HG02852 (cell line): ENCODE results near the gene ZNF181.

Experiments used
- ATAC-seq: cut with Tn5 transposase; IDR thresholded peaks from one replicate; pipeline ENCODE4 v1.9.1; 2021; ENCODE audit warnings: mild to moderate bottlenecking, moderate library complexity; ENCODE audit not compliant: unreplicated experiment

ZNF181 gene

DNA sequence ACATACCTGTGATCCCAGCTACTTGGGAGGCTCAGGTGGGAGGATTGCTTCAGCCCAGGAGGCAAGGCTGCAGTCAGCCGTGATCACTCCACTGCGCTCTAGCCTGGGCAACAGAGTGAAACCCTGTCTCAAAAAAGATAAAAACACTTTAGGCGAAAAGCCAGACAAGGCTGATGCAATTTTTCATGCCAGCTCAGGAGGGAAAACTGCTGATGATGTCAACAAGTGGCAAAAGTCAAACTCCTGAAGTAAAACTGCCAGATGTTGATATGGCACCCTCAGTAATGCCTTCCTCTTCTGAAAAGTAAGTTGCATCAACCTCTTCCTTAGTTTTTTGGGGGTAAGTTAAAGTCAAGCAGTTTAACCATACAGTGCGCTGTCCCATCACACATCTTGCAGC is 23.4 kb downstream of the ZNF181 start:
- ATAC-seq: no peak

DNA sequence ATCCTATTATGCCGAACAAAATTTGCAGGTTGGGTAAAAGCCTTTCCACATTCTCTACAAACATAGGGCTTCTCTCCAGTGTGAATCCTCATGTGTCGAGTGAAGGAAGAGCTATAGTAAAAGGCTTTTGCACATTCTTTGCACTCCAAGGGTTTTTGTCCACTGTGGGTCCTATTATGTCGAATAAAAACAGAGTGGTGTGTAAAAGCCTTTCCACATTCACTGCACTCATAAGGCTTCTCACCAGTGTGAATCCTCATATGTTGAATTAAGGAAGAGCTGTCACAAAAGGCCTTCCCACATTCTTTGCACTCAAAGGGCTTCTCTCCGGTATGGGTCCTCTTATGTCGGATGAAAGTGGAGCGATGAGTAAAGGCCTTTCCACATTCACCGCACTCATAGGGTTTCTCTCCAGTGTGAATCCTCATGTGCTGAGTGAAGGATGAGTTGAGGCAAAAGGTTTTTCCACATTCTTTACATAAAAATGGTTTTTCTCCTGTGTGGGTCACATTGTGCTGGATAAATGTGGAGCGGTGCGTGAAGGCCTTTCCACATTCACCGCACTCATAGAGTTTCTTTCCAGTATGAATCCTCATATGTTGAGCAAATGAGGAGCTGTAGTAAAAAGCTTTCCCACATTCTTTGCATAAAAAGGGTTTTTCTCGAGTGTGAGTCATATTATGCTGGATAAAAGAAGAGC is 25.3 kb downstream of the ZNF181 start:
- no peak for ATAC-seq

DNA sequence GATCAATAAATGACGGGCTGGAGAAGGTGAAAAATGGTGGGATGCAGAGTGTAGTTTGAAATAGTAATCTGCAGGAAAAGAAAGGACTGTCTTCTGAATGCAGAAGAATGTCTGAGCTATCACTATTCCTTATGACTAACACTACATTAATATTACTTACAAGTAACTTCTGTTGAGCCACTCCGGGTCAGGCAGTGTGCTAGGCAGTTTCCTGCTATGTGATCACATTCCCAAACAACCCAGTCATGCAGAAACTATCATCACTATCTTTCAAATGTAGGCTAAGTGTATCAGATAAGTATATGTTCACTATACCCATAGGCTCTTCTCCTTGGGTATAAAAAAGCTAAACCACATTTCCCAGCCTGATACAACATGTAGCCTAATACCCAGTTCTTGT is 32.3 kb downstream of the ZNF181 start:
- ATAC-seq: no peak

DNA sequence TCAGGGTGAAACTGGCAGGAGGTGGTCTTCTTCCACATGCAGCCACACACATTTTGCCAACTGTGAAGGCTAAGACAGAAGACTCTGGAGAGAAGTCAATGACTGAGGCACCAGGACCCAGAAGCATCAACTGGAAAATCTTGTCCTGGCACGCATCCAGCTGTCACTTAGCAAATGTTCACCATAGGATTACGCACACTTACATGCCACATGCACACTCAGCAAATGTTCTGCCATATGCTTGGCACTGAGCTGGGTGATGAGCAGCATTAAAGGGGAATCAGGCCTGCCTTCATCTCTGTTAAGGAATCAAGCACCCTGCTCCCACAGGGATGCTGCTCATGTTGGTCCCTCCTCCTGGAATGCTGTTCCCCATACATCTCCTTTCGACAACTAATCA is 33.9 kb downstream of the ZNF181 start:
- ATAC-seq: no peak

DNA sequence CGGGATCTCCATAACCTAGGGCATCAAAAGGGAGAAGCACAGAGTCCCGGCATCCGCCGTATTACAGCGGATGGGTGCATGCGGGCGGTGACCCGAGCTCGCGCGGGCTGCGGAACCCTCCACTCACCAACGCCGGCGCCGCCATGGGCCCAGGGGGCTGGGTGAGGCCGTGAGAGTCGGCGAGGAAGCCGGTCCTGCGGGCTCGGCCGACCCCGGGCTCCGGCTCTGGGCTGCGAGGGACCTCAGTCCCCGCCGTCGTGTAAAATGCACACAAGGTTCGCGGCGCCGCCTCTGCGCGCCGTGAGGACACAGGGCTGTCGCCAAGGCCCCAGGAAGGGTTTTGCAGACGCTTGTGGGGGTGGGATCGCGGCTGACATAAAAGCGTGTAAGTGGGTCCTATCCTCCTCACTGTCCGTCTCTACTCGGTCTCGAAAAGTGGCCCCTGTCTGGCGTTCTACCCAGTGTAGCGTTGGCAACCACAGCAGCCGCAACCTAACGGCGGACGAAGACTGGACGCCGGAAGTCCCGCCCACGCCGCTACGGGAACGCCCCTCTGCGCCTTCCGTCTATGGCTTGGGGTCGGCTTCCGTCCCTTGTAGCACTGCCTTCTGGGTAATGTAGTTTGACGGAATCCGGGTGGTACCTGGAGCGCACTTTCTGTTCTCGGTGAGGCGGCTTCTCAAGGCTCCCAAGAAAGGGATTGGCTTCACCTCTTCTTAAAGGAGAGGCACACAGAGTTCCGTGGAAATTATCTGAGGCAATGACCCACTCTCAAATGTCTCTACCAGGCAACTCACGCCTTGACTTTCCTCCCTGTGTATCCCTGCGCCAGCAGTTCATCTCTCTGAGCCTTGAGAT is 38.9 kb downstream of the ZNF181 start, which contains the start of gene ZNF599:
Gene ZNF599, minus strand, starts transcription at position 519 of the 858 bp plus-strand sequence. Its CDS starts 374 bp downstream, at position 145.
- ATAC-seq: peak; percentile 93

DNA sequence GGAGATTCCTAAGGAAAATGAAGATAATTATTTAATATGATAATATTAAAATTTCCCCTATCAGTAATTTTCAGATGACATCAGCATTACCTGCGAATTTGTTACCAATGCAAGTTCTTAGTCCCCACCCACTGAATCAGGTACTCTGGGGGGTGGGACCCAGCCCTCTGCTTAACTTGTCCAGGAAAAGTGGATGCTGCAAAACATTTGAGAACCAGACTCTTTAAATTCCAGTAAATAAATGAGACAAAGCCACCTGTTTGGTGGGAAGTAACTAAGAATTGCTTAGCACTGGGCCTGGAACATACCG is 39.5 kb downstream of the ZNF181 start:
- ATAC-seq: no peak

DNA sequence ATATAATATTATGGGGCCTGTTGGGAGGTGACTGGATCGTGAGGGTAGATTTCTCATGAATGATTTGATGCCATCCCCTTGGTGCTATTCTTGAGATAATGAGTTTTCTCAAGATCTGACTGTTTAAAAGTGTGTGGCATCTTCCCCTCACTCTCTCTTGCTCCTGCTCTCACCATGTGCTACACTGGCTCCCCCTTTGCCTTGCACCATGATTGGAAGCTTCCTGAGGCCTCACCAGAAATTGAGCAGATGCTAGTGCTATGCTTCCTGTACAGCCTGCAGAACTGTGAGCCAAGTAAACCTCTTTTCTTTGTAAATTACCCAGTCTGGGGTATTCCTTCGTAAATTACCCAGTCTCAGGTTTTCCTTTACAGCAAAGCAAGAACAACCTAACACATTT is 40.8 kb downstream of the ZNF181 start:
- ATAC-seq: no peak

DNA sequence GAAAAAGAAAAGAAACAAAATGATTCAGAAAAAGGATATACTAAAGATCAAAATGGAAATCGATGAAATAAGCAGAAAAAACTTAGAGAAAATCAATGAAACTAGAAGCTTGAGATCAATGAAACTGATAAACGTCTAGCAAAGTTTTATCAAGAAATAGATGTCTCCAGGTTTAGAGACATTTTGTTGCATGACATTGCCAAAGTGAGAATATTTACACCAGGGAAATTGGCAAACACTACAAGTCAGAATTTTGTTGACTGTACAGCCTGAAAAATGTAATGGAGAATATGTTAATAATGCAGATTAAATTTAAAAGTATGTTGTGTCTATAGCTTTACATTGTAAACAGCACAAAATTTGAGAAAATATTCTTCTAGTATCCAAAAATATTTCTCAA is 44.3 kb downstream of the ZNF181 start:
- ATAC-seq: no peak

DNA sequence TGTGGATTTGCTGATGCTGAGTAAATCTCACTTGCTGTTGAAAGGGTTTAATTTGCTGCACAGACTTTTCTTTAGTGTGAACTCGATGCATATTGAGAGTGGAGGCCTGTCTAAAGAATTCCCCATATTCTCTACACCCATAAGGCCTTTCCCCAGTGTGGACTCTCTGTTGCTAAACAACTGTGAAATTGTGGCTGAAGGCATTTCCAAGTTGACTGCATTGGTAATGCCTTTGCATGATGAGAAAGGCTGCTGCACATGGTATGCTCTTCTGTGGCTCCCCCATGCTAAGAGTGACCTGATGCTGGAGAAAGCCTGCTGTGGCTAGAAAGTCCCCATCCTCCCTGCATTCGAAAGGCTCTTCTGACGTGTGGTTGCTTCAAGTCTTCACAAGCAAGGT is 45.6 kb downstream of the ZNF181 start:
- ATAC-seq: no peak

DNA sequence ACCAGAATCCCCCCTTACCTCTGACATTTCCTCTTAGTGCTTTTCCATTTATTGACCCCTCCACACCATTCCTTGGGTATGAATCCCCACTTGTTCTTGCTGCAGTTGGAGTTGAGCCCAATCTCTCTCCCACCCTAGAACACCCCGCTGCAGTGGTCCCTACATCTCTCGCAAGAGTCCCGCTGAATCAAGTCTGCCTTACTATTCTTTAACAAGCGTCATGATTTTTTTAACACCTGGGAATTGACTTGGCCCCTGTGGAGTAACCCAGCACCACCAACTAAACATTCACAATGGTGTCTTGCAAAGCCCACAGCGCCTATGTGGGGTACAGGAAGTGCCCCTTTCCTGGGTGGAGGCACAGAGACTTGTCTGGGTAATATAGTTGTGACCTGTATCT is 52.2 kb downstream of the ZNF181 start:
- no peak for ATAC-seq

DNA sequence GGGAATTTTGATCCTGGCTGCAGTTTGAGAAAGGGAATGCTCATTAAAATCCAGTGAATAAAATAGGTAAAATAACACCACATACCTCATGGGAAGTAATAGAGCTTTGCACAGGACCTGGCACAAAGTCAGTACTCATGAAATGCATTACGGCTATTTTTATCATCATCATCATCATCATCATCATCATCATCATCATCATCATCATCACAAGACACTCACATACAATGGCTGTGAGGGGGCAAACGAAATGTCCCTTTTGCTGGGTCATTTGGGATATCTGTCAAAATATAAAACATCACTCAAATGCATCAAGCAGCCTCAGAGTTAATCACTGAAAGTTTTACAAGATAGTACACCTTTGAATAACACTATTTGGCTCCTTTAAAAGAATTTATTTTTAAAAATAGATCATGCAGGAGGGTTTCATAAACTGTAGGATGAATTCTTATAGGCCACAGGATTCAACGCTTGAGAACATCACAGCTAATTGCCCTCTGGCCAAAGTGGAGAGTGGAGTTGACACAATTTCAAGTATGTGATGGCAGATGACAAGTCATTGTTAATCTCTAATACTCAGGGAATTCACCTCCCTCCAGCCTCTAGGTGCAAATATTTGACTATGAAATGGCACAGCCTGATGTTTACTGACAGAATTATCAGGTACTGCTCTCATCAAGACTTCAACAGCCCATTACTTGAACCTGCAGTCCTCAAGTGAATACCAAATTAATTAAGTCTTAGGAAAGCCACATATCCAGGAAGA is 53.2 kb downstream of the ZNF181 start:
- no peak for ATAC-seq

DNA sequence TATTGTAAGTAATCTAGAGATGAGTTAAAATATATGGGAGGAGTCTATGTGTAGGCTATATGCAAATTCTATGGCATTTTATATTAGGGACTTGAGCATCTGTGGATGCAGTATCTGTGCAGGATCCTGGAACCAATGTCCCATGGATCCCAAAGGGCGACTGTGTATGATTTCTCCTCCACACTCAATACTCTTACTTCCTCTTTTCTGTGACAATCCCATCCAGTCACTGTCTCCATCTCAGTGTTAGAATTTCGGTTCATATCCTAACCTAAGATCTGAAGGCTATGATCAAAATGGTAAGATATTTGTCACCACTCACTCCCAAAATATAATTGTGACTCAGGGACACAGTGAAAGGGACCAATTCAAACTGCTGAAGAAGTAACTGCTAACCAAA is 54.0 kb downstream of the ZNF181 start:
- no peak for ATAC-seq

DNA sequence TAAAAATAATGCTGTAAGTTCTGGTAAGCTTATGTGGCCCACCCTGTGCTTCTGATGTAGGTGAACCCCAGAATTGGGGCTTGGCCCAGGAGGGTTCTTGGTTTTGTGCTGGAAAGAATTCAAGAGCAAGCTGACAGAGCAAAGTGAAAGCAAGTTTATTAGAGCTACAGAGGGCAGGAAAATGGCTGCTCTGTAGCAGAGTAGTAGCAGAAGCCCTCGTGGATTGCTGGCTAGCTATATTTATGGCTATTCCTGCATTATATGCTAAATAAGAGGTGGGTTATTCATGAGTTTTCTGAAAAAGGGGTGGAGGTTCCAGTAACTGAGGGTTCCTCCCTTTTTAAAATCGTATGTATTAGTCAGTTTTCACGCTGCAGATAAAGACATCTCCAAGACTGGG is 59.5 kb downstream of the ZNF181 start:
- no peak for ATAC-seq

DNA sequence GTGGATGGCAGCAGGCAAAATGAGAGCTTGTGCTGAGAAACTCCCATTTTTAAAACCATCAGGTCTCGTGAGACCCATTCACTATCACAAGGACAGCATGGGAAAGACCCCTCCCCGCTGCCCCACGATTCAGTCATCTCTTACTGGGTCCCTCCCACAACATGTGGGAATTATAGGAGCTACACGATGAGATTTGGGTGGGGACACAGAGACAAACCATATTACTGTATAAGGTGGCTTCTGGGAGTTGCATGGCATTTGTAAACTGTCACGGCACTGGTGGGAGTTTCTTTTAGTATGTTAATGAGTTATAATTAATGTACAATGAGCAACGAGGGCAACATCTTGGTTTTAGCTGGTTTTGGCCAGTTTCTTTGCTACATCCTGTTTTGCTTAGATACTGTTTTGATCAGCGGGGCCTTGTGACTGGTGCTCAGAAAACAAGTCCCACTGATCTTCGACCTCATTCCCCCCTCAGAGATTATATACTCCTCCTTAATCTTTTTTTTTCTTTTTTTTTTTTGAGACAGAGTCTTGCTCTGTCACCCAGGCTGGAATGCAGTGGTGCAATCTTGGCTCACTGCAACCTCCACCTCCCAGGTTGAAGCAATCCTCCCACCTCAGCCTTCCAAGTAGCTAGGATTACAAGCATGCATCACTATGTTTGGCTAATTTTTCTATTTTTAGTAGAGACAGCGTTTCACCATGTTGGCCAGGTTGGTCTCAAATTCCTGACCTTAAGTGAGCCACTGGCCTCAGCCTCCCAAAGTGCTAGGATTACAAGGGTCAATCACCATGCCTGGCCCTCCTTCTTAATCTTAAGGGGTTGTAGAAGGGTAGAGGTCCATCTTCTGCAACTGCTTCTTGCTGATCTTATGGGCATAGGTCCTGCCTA is 60.3 kb downstream of the ZNF181 start:
- ATAC-seq: no peak
